HG02981 (cell line): Measurements from ENCODE around the gene TMEM11.

ENCODE experiments used
- ATAC-seq: cut with Tn5 transposase; IDR thresholded peaks from one replicate; pipeline ENCODE4 v1.9.1; 2021; ENCODE audit warnings: mild to moderate bottlenecking, moderate library complexity; ENCODE audit not compliant: unreplicated experiment

The TMEM11 gene

DNA sequence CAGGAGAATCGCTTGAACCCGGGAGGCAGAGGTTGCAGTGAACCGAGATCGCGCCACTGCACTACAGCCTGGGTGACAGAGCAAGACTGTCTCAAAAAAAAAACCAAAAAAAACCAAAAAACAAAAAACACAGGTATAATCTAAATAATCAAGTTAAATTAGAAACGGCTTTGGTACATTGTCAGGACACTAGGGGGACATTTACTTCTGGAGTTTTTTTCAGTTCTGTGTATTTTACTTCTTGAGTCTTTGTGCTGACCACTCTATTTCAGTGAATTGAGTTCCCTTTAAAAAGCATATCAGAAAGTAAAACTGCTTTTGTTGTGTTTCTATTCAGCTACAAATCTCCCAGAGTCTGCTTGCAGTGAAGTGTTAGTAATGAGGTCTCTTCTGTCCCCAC is 50.9 kb downstream of the TMEM11 start:
- ATAC-seq = no peak

DNA sequence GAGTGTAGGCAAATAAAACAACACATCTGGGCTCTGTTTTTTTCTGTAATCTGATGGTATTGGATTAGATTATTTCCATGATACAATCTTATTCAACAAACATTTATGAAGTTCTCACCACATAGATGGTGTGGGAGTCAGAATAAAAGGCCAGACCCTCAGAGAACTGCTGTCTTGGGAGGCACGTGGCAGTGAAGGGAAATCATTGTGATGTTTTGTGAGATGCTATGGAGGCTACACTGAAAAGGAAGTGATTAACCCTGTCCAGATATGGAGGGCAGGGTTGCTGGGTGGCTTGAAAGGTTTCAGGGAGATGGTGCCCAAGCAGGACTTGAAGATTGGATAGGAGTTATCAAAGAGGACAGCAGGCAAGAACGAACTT is 51.6 kb downstream of the TMEM11 start:
- ATAC-seq = no peak

DNA sequence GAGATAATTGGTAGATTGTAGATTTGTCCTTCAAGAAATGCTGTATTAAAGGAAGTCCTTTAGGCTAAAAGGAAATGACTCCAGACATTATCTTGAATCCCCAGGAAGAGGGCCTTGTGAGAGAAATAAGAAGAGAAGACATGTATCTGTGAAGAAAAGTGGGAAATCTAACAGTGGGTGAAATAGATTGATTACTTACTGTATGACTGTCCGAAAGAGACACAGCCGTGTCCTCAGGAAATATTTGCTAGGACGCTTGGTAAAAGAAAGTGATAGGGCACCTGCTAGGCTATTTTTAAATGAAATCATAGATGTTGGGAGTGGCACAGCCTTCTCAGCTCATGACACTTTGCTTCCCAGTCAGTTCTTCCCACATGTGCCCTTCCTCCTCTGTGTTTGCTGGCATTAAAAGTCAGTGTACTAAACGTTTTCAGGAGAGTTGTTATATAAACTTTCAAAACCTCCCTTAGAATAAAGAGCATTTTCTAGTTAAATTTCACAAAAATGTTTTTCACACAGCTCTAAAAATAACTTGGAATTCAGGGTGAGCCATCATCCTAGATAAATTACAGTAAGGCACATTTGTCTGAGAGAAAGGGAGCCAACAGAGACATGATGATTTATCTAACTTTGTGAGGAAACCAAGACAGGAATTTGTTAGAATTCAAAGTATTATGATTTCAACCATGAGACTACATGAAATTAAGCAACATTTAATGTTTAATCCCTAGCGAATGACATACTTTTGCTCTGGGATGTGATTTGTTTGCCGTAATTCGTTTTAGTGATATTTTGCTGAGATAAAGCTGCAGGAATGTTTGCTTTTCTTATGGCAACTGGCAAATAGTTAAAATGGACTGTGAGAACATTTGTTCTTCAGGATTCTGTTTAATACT is 52.2 kb downstream of the TMEM11 start:
- no peak for ATAC-seq

DNA sequence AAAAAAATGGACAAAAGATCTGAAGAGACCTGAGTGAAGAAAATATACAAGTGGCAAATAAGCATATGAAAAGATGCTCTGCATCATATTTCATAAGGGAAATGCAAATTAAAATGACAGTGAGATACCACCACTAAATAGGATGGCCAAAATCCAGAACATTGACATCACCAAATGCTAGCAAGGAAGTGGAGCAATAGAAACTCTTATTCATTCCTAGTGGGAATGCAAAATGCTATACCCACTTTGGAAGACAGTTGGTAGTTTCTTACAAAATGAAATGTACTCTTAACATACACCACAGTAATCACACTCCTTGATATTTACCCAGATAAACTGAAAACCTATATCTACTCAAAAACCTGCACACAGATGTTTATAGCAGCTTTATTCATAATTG is 53.6 kb downstream of the TMEM11 start:
- ATAC-seq = no peak

DNA sequence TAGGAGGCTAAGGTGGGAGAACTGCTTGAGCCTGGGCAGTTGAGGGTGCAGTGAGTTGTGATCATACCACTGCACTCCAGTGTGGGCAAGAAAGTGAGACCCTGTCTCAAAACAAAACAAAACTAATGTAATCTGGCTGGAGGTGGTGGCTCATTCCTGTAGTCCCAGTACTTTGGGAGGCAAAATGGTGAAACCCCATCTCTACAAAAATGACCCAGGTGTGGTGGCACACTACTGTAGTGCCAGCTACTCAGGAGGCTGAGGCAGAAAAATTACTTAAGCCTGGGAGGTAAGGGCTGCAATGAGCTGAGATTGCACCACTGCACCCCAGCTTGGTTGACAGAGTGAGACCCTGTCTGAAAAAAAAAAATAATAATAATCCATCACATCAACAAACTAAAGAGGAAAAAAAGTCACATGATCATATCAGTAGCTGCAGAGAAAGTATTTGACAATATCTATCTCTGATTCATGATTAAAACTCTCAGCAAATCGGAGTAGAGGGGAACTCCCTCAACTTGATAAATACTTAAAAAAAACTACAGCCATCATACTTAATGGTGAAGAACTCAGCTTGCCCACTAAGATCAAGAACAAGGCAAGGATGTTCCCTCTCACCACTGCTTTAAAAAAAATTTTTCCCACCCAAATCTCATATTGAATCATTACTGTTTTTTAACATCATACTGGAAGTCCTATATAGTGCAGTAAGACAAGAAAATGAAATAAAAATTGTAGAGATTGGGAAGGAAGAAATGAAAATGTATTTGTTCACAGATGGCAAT is 56.2 kb downstream of the TMEM11 start:
- ATAC-seq = no peak

DNA sequence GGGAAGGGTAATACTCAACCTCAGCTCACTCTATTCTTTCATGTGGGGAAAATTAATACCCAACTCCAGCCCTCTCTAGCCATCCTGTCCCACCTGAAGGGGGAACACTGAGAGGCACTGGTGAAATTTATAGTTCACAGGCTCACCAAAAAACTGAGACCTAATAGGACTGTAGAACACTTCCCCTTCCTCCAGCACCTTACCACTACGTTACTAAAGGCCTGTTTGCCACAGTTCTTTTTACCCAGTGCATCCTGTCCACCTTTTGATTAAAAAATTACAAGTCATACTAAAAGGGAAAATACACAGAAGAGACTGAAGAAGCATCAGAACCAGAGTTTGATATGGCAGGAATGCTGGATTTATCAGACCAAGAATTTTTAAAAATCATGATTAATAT is 61.2 kb downstream of the TMEM11 start:
- ATAC-seq = no peak

DNA sequence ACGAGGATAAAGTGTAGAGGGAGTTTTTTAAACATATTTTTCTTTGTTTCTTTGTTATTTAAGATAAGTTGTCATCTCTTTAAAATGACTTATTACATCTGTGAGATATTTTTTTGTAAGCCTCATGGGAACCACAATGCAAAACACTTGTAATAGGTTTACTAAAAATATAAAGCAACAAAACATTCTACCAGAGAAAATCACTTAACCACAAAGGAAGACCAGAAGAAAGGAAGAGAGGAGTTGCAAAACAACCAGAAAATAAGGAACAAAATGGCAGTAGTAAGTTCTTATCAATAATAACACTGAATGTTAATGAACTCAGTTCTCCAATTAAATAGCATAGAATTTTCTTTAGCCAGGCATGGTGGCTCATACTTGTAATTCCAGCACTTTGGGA is 64.3 kb downstream of the TMEM11 start:
- ATAC-seq = no peak
